GM12873 (cell line): ENCODE results near the gene SPATA32.

Source experiments
- CTCF ChIP-seq: IDR thresholded peaks from 2 replicates; pipeline ENCODE4 v1.5.1; 2012; ENCODE audit warnings: low read depth, mild to moderate bottlenecking, moderate library complexity, low read length, control low read depth; ENCODE audit not compliant: insufficient read depth; ENCODE audit errors: missing control alignments

SPATA32 gene

DNA sequence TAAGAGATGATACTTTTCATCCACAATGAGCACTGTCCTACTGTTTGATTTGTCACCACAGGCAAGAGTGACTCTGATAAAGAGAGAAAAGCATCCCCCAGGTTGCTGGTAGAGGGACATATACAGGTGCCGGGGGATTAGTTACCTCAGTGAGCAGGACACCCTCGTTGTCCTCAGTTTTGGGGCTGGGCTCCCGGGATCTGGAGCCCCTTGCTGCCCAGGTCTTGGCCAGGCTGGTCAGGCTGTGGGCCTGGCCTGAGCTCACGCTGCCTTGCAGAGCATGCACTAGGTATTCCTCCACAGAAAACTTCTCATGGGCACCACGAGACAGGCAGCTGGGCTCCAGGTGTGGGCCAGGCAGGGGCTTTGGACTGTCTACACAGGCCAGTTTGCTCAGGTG, 24.4 kb upstream of the SPATA32 start:
- no peak for TF ChIP-seq CTCF

DNA sequence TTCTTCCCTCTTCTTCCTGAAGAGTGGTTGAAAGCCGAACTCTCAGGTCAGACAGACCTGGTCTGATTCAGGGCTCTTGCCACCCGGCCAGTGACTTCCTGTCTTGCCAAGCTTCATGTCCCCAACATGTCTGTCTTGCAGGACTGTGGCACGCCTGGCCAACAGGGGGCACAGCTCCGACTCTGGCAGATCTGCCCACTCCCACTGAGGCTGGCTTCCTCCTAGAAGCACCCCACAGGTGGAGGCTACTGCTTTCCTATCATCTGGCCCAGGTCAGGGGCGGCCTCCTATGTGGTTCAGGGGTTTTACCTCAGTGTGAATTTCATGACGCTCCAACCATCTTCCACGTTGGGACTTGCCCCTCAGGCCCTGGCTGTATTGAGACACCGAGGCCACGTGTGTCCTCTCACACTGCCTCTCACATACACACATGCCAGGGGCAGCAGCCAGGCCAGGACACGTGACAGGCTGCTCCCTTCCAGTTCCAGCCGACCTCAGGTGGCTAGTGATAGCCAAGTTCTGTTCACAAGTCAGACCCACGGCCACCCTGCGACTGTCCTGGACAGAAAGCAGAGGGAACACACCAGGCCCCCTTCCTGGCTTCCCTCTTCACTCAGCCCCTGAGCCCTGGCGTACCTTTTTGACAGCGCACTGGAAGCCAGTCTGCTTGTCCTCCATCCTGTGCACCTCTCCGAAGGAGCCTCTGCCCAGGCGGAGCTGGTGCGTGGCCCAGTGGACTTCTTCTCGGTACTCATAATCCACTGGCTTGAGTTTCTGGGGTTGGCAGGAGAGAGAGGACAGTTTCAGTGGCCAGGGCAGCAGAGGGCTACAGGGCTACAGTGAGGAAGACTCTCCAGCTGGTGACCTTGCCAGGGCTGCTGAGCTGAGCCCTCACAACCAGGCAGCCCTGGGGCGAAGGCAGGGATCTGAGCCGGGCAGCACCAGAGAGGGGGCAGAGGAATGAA, 22.6 kb upstream of the SPATA32 start:
- TF ChIP-seq CTCF: peak; percentile 48

DNA sequence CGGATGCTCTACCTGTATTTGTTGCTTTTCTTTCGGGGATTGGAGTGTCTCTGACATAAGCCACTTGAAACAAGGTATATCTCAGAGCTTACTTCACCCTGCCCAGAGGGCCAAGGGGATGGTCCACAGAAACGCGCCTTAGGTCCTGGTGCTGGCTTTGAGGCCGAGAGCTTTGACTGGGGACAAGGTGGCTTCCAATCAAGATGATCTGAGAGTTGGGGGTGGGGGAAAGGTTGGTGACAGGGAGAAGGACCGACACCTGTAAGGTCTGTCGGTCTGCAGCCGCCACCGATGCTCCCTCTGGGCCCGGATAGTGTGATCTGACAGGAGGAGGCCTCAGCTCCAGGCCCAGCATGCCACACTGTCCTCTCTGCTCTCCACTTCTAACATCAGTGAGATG, 21.8 kb upstream of the SPATA32 start:
- TF ChIP-seq CTCF: no peak

DNA sequence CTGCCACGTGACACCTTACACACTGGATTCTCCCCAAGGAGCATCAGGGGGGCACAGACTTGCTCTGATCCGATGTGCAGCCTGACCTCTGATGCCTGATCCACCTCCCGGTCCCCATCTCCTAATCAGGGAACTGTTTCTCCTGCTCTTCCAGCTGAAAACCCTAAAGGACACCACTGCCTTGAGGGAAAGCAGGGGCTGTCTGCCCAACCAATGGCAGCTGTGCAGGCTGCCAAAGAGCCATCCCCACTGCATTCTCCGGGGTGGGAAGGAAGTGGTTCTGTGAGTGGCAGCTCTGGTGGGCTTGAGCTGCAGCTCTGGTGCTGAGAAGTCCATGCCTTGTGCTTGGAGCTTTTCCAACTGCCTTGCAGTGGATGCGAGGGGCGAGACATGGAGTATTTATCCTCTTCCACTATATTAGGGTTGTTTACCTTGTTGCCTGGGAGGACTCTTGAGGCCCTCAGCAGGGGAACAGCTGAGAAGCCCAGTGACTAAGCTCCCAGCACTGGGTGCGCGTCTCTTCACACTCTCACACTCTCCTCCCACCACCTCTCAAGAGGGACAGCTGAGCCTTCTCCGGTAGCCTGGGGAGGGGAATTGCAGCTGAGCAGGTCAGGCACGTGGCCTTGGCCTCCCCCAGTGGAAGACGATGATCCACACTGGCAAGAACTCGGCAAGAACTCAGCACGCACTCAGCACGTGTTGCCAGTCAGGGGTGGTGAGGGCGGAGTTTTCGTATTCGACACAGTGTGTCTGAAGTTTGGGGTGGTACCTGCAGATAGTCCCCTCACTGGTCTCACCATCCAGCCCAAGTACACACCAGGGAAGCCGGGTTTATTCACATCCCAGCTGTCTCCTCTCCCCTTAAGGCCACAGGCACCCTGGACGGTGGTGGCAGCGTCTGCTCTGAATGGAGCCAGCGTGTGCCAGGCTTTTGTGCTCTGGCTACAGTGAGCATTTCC, 21.1 kb upstream of the SPATA32 start:
- no peak for TF ChIP-seq CTCF

- TF ChIP-seq CTCF: no peak
Measured at GRCh38 chr17:45279898-45280297, 18.0 kb upstream of the SPATA32 start.

GRCh38 chr17:45277992-45278391, 16.1 kb upstream of the SPATA32 start:
- no peak for TF ChIP-seq CTCF
